H1 (cell line): ENCODE data around the gene ATP11A. TPM values are rescaled to one million over a fixed set of nuclear protein-coding genes. Genes with fewer than 3 reads are reported as not detected.

Experiments
- EGR1 ChIP-seq: IDR thresholded peaks from 2 replicates; pipeline ENCODE4 v1.6.1; 2011; ENCODE audit warnings: low read depth, low read length, borderline replicate concordance
- EP300 ChIP-seq, 2 experiments: IDR thresholded peaks; 1 replicate in 1 of 2; 2 replicates in 1 of 2; pipeline ENCODE4 v1.6.1; 2011 to 2012; ENCODE audit warnings: low read depth in 2 of 2, low read length in 2 of 2, mild to moderate bottlenecking in 2 of 2, borderline replicate concordance in 1 of 2, inconsistent platforms in 1 of 2, moderate library complexity in 1 of 2
- GABPA ChIP-seq: IDR thresholded peaks from 2 replicates; pipeline ENCODE4 v1.6.1; 2011; ENCODE audit warnings: mild to moderate bottlenecking, low read length, moderate library complexity, borderline replicate concordance; ENCODE audit not compliant: insufficient read depth
- KDM1A ChIP-seq: fragments of 200-600, 300-600 bp; sonication (generic); IDR thresholded peaks from 2 replicates; pipeline ENCODE4 v1.7.1; 2016; ENCODE audit warnings: mild to moderate bottlenecking, low read length, borderline replicate concordance
- KDM4A ChIP-seq: IDR thresholded peaks from one replicate; pipeline ENCODE4 v1.7.1; 2012; ENCODE audit warnings: low read depth, mild to moderate bottlenecking, moderate library complexity, low read length, inconsistent platforms; ENCODE audit not compliant: severe bottlenecking
- POLR2AphosphoS5 ChIP-seq: IDR thresholded peaks from 2 replicates; pipeline ENCODE4 v1.6.1; 2011; ENCODE audit warnings: low read depth, low read length
- SIRT6 ChIP-seq: IDR thresholded peaks from one replicate; pipeline ENCODE4 v1.7.1; 2012; ENCODE audit warnings: low read length, inconsistent platforms
- SIX5 ChIP-seq: IDR thresholded peaks from 2 replicates; pipeline ENCODE4 v1.6.1; 2011; ENCODE audit warnings: mild to moderate bottlenecking, low read depth, low read length
- SP4 ChIP-seq: IDR thresholded peaks from 2 replicates; pipeline ENCODE4 v1.6.1; 2012; ENCODE audit warnings: low read length, inconsistent platforms
- TEAD4 ChIP-seq: IDR thresholded peaks from 2 replicates; pipeline ENCODE4 v1.6.1; 2012; ENCODE audit warnings: low read depth, low read length, inconsistent platforms, mixed read lengths
- polyA plus RNA-seq, 7 experiments: library from polyadenylated mRNA; depleted of rRNA in 3 of 7; stranded (reverse) in 5 of 7; unstranded in 2 of 7; fragments of >200 nt in 5 of 7; fragments of 200-250 nt in 2 of 7; gene quantifications; 1 replicate in 5 of 7; 2 replicates in 1 of 7; 4 replicates in 1 of 7; pipeline versions ENCODE4 v1.2.1 to v1.2.3, GENCODE V29; 2011 to 2013; ENCODE audit warnings: missing spikeins in 2 of 7, mixed read lengths in 2 of 7
- total RNA-seq: library from RNA; stranded (reverse); fragmentation: NEBNext Ultra II Directional; extraction: Animal tissue kit (Norgen Biotek cat#: 25700); gene quantifications from 2 replicates; pipeline ENCODE4 v1.2.1, GENCODE V29; 2021
- TF ChIP-seq, protein P1 (sequence below): fragments of 300-600 bp; sonication (generic); IDR thresholded peaks from 2 replicates; pipeline ENCODE4 v1.7.1; 2012; ENCODE audit warnings: low read length, moderate library complexity, mild to moderate bottlenecking, inconsistent platforms; ENCODE audit not compliant: insufficient replicate concordance
- TF ChIP-seq, protein P2 (sequence below): IDR thresholded peaks from 2 replicates; pipeline ENCODE4 v1.6.1; 2012; ENCODE audit warnings: inconsistent platforms

ATP11A gene
- total and polyA plus RNA-seq, 2 of the 8 experiments (the other 6 are each of a cell fraction or from before 2014, with no cell fraction given), result 28.8 to 72.9 TPM

DNA sequence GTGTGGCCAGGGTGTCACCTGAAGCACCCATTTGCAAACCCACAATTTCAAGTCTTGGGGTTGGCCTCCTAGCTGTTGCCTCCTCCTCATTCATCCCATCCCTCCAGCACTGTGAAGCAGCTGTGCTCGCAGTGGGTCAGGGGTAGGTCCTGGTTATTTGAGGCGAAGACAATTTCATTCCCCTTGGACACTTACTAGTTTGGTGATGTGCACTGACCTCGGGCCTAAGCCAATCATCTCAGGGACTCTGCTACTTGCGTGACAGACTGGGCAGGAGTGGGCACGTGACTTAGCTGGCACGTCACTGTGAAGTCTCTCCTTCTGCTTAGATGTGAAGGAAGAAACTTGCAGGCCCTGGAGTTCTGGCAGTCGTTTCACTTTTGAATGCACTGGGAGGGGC is 3.5 kb upstream of the ATP11A start (continued):
- TF ChIP-seq, protein P1, sequence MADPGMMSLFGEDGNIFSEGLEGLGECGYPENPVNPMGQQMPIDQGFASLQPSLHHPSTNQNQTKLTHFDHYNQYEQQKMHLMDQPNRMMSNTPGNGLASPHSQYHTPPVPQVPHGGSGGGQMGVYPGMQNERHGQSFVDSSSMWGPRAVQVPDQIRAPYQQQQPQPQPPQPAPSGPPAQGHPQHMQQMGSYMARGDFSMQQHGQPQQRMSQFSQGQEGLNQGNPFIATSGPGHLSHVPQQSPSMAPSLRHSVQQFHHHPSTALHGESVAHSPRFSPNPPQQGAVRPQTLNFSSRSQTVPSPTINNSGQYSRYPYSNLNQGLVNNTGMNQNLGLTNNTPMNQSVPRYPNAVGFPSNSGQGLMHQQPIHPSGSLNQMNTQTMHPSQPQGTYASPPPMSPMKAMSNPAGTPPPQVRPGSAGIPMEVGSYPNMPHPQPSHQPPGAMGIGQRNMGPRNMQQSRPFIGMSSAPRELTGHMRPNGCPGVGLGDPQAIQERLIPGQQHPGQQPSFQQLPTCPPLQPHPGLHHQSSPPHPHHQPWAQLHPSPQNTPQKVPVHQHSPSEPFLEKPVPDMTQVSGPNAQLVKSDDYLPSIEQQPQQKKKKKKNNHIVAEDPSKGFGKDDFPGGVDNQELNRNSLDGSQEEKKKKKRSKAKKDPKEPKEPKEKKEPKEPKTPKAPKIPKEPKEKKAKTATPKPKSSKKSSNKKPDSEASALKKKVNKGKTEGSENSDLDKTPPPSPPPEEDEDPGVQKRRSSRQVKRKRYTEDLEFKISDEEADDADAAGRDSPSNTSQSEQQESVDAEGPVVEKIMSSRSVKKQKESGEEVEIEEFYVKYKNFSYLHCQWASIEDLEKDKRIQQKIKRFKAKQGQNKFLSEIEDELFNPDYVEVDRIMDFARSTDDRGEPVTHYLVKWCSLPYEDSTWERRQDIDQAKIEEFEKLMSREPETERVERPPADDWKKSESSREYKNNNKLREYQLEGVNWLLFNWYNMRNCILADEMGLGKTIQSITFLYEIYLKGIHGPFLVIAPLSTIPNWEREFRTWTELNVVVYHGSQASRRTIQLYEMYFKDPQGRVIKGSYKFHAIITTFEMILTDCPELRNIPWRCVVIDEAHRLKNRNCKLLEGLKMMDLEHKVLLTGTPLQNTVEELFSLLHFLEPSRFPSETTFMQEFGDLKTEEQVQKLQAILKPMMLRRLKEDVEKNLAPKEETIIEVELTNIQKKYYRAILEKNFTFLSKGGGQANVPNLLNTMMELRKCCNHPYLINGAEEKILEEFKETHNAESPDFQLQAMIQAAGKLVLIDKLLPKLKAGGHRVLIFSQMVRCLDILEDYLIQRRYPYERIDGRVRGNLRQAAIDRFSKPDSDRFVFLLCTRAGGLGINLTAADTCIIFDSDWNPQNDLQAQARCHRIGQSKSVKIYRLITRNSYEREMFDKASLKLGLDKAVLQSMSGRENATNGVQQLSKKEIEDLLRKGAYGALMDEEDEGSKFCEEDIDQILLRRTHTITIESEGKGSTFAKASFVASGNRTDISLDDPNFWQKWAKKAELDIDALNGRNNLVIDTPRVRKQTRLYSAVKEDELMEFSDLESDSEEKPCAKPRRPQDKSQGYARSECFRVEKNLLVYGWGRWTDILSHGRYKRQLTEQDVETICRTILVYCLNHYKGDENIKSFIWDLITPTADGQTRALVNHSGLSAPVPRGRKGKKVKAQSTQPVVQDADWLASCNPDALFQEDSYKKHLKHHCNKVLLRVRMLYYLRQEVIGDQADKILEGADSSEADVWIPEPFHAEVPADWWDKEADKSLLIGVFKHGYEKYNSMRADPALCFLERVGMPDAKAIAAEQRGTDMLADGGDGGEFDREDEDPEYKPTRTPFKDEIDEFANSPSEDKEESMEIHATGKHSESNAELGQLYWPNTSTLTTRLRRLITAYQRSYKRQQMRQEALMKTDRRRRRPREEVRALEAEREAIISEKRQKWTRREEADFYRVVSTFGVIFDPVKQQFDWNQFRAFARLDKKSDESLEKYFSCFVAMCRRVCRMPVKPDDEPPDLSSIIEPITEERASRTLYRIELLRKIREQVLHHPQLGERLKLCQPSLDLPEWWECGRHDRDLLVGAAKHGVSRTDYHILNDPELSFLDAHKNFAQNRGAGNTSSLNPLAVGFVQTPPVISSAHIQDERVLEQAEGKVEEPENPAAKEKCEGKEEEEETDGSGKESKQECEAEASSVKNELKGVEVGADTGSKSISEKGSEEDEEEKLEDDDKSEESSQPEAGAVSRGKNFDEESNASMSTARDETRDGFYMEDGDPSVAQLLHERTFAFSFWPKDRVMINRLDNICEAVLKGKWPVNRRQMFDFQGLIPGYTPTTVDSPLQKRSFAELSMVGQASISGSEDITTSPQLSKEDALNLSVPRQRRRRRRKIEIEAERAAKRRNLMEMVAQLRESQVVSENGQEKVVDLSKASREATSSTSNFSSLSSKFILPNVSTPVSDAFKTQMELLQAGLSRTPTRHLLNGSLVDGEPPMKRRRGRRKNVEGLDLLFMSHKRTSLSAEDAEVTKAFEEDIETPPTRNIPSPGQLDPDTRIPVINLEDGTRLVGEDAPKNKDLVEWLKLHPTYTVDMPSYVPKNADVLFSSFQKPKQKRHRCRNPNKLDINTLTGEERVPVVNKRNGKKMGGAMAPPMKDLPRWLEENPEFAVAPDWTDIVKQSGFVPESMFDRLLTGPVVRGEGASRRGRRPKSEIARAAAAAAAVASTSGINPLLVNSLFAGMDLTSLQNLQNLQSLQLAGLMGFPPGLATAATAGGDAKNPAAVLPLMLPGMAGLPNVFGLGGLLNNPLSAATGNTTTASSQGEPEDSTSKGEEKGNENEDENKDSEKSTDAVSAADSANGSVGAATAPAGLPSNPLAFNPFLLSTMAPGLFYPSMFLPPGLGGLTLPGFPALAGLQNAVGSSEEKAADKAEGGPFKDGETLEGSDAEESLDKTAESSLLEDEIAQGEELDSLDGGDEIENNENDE, result no peak
- TF ChIP-seq EP300 (IDR thresholded peaks at IDR 0.05; ENCODE audit: borderline replicate concordance in 1 of 2, low read depth in 2 of 2, low read length in 2 of 2), result no peak
- no peak for TF ChIP-seq EGR1
- no peak for TF ChIP-seq KDM4A
- no peak for TF ChIP-seq SP4
- TF ChIP-seq POLR2AphosphoS5, result no peak
- no peak for TF ChIP-seq TEAD4
- no peak for TF ChIP-seq SIX5
- TF ChIP-seq GABPA, result no peak
- TF ChIP-seq, protein P2, sequence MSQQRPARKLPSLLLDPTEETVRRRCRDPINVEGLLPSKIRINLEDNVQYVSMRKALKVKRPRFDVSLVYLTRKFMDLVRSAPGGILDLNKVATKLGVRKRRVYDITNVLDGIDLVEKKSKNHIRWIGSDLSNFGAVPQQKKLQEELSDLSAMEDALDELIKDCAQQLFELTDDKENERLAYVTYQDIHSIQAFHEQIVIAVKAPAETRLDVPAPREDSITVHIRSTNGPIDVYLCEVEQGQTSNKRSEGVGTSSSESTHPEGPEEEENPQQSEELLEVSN, result no peak
- TF ChIP-seq KDM1A, result no peak
- TF ChIP-seq SIRT6, result no peak
